ENCODE data around the gene TSPAN9. TPM values are rescaled to one million over a fixed set of nuclear protein-coding genes. Genes with fewer than 3 reads are reported as not detected.

Gene TSPAN9
- total RNA-seq, 1 donor from 2014 or later, result 20.5 TPM

- TF ChIP-seq CTCF (conservative IDR thresholded peaks at IDR 0.05; ENCODE audit: low read depth, low read length), result no peak
- DNase-seq (ENCODE audit: low read depth), result no peak
- no peak overlapping the region for H3K4me3 ChIP-seq (ENCODE audit: low read depth, low read length)
Observed at GRCh38 chr12:3295646-3296408, 218.6 kb downstream of the TSPAN9 start.

- no peak overlapping the region for H3K4me3 ChIP-seq (ENCODE audit: low read depth, low read length)
- no peak for DNase-seq (ENCODE audit: low read depth)
- TF ChIP-seq CTCF (conservative IDR thresholded peaks at IDR 0.05; ENCODE audit: low read depth, low read length), result no peak
Observed at GRCh38 chr12:3296409-3296701, 219.2 kb downstream of the TSPAN9 start.

GRCh38 chr12:3298603-3299002 lies 221.4 kb downstream of the TSPAN9 start:
- no peak for DNase-seq (ENCODE audit: low read depth)
- TF ChIP-seq CTCF (conservative IDR thresholded peaks at IDR 0.05; ENCODE audit: low read depth, low read length), result no peak
- no peak overlapping the region for H3K4me3 ChIP-seq (ENCODE audit: low read depth, low read length)

GRCh38 chr12:3299929-3300832 lies 223.0 kb downstream of the TSPAN9 start:
- DNase-seq (ENCODE audit: low read depth), result peak; percentile 80
- TF ChIP-seq CTCF (conservative IDR thresholded peaks at IDR 0.05; ENCODE audit: low read depth, low read length), result peak; percentile 98
- peak overlapping the region; percentile 42 for H3K4me3 ChIP-seq (ENCODE audit: low read depth, low read length)

GRCh38 chr12:3300833-3301401 lies 223.7 kb downstream of the TSPAN9 start:
- no peak overlapping the region for H3K4me3 ChIP-seq (ENCODE audit: low read depth, low read length)
- no peak for TF ChIP-seq CTCF (conservative IDR thresholded peaks at IDR 0.05; ENCODE audit: low read depth, low read length)
- DNase-seq (ENCODE audit: low read depth), result no peak

- no peak for TF ChIP-seq CTCF (conservative IDR thresholded peaks at IDR 0.05; ENCODE audit: low read depth, low read length)
- H3K4me3 ChIP-seq (ENCODE audit: low read depth, low read length), result no peak overlapping the region
- DNase-seq (ENCODE audit: low read depth), result no peak
Observed at GRCh38 chr12:3302401-3303041, 225.3 kb downstream of the TSPAN9 start.
